ENCODE results near the gene FGF10.

DNA sequence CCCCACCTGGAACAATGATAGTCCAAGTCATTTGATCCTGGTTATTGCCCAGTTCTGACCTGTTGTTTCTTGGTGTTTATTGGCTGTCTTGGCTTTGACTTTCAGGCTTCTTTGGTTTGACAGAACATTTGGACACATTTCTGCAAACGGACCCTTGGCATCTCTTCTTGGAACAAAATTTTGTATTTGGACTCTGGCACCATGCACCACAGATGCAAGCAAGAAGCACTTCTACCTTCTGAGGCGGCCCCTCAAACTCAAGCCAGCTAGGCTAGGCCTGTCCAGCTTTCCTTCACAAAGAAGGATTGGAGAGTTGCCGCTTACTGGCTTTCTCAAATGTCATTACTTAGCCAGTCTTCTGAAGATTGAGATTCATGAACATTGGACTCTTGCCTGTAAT, 23.1 kb upstream of the FGF10 start:
- TF ChIP-seq, protein P1, sequence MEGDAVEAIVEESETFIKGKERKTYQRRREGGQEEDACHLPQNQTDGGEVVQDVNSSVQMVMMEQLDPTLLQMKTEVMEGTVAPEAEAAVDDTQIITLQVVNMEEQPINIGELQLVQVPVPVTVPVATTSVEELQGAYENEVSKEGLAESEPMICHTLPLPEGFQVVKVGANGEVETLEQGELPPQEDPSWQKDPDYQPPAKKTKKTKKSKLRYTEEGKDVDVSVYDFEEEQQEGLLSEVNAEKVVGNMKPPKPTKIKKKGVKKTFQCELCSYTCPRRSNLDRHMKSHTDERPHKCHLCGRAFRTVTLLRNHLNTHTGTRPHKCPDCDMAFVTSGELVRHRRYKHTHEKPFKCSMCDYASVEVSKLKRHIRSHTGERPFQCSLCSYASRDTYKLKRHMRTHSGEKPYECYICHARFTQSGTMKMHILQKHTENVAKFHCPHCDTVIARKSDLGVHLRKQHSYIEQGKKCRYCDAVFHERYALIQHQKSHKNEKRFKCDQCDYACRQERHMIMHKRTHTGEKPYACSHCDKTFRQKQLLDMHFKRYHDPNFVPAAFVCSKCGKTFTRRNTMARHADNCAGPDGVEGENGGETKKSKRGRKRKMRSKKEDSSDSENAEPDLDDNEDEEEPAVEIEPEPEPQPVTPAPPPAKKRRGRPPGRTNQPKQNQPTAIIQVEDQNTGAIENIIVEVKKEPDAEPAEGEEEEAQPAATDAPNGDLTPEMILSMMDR (conservative IDR thresholded peaks at IDR 0.05 in 1 of 2, IDR thresholded peaks at IDR 0.05 in 1 of 2; ENCODE audit: low read depth in 1 of 2, low read length in 2 of 2), result no peak
- TF ChIP-seq EZH2 (IDR thresholded peaks at IDR 0.05; ENCODE audit: low read length, missing control alignments), result no peak

Measured in fibroblast of lung (primary cell).